ENCODE data around the gene C2orf15.

C2orf15 gene

DNA sequence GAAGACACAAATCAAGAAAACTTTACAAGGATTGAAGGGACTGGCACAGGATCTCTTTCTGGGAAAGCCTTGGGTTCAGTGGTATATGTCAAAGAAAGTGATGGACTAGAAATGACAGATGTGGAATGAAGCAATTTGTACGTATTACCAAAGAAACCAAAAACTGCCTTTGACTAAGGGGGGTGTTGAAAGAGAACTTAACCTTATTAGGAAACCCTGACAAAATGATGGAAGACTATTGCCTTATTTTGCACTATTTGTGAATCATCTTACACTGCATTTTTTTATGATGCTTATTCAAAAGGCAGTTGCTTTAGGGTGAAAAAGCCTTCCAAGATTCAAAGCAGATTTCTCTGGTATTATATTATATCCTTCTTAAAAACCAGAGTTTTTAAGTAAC is 9.2 kb downstream of the C2orf15 start:
- TF ChIP-seq, protein P1, sequence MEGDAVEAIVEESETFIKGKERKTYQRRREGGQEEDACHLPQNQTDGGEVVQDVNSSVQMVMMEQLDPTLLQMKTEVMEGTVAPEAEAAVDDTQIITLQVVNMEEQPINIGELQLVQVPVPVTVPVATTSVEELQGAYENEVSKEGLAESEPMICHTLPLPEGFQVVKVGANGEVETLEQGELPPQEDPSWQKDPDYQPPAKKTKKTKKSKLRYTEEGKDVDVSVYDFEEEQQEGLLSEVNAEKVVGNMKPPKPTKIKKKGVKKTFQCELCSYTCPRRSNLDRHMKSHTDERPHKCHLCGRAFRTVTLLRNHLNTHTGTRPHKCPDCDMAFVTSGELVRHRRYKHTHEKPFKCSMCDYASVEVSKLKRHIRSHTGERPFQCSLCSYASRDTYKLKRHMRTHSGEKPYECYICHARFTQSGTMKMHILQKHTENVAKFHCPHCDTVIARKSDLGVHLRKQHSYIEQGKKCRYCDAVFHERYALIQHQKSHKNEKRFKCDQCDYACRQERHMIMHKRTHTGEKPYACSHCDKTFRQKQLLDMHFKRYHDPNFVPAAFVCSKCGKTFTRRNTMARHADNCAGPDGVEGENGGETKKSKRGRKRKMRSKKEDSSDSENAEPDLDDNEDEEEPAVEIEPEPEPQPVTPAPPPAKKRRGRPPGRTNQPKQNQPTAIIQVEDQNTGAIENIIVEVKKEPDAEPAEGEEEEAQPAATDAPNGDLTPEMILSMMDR (IDR thresholded peaks at IDR 0.05; ENCODE audit: low read depth, low read length, missing control alignments): no peak
- no peak overlapping the region for H3K4me3 ChIP-seq (replicated peaks; ENCODE audit: low read depth, low read length)
- DNase-seq (ENCODE audit: extremely low read depth, low read depth): no peak

DNA sequence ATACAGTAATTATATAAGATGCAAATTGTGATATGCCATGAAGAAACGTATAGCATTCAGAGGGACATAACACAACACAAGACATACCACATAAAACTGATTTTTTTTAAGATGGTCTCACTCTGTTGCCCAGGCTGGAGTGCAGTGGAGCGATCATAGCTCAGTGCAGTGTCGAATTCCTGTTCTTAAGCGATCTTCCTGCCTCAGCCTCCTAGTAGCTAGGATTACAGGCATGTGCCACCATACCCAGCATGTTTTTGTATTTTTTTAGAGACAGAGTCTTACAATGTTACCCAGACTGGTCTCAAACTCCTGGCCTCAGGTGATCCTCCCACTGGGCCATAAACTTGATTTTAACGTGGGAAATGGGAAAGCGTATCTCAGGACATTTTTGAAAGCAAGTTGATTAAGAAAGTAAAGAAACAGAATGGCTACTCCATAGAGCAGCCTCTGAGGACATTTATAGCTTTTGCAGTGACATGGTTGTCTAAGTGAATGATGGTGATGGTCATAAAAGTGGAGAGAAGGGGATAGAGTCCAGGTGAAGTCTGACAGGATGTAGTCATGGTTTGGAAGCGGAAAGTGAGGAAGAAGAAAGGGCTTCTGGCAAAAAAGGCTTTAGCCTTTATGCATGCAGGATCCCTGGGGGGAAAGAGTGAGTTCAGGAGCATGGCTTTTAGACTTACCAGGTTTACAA is 10.8 kb downstream of the C2orf15 start:
- TF ChIP-seq, protein P1 (IDR thresholded peaks at IDR 0.05; ENCODE audit: low read depth, low read length, missing control alignments): no peak
- DNase-seq (ENCODE audit: extremely low read depth, low read depth): no peak
- no peak overlapping the region for H3K4me3 ChIP-seq (replicated peaks; ENCODE audit: low read depth, low read length)

DNA sequence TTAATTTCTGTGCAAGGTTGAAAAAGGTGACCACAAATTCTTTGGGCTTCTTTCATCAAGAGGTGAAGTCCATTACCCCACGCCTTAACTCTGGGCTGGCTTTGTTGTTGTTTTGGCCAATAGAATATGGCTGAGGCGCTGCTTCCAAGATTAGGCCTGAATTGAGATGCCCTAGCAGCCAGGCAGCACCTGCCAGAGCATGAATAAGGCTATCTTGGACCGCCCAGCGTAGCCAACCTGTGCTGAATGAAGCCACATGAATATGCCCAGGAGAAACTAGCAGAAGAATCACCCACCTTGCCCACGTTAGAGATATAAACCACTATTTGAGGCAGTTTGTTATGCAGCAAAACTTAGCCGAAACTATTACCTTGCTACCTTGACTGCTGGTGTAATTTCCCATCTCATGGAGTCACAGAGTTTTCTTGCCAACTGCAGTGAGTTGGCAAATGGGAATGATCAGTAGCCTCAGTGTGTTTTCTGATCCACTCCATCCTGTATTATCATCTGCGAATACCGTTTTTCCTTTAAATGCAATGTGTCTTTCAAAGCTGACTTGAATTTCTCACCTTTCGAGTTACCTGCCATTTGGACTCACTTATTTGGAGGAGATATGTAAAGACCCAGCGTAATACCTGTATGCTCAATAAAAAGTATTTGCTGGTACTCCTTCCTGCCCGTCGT is 12.6 kb downstream of the C2orf15 start:
- DNase-seq (ENCODE audit: extremely low read depth, low read depth): no peak
- peak overlapping the region; percentile 78 for H3K4me3 ChIP-seq (replicated peaks; ENCODE audit: low read depth, low read length)
- TF ChIP-seq, protein P1 (IDR thresholded peaks at IDR 0.05; ENCODE audit: low read depth, low read length, missing control alignments): no peak

DNA sequence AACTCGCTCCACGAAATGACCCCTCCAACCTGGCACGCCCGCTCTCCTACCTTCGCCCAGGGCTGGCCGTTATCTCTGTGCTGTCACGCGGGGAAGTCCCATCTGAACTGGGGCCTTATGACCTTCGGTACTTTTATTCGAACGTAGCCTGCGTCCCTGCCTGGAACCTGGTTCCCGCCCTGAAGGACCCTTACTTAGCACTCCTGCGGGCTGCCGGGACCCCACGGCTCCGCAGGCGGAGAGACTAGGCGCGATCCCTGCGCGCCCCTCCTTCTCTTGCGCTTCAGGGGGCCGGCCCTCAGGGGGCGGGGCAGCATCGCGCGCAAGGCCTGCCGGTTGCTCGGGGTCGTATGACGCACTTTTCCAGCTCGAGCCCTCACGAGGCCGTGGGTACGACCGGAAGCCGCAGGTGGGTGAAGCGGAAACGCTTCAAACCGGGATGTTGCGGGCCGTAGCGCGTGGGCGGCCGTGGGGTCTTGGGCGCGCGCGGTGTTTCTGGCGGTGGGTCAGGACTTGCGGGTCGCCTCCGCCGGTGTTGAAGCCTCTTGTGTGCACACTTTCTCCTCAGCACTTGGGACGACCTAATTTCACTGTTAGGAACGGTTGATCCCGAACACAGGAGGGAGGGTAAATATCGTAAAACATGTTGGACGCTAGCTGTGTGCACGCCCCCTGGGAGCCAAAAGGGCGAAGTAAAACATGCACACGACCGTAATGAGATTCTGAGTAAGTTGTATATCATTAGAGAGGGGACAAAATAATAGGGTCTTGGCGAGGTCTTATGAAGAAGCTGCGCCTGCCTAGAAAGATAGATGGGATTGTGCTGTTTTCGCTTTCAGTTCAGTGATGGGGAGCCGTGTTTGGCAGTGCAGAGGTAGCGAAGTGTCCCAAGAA is 13.4 kb downstream of the C2orf15 start, which contains the start of the genes LIPT1 and TSGA10:
Gene LIPT1 (plus strand): TSS at position 325 of the 894 bp plus-strand sequence. CDS start 6,991 bp downstream, outside the sequence.
Gene TSGA10 (minus strand): TSS at position 300 of the 894 bp plus-strand sequence. CDS start 45,503 bp downstream, outside the sequence.
- TF ChIP-seq, protein P1 (IDR thresholded peaks at IDR 0.05; ENCODE audit: low read depth, low read length, missing control alignments): no peak
- peak within 1 kb of the TSS; percentile 78 for H3K4me3 ChIP-seq (replicated peaks; ENCODE audit: low read depth, low read length)

DNA sequence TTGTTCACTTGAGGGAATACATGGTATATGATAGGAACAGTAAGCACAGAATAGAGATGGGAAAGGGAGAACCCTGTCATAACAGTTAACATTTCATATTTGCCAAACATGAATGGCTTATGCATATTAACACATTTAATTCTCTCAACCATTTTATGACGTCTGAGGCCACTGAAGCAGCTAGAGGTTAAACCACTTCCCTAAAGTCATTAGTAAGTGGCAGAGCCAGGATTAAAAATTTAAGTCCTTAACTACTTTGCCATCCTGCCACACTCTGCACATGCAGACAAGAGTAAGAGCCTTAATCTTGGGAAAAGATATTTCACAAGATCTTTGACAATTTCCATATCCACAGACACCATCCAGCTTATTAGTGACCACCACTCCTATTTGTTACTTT is 15.4 kb downstream of the C2orf15 start:
- H3K4me3 ChIP-seq (replicated peaks; ENCODE audit: low read depth, low read length): no peak overlapping the region
- no peak for DNase-seq (ENCODE audit: extremely low read depth, low read depth)
- TF ChIP-seq, protein P1 (IDR thresholded peaks at IDR 0.05; ENCODE audit: low read depth, low read length, missing control alignments): no peak

More for the DNA sequence above, 13.4 kb downstream of the C2orf15 start, which contains the start of the genes LIPT1 and TSGA10:
- peak; percentile 61 for DNase-seq (ENCODE audit: extremely low read depth, low read depth)

DNA sequence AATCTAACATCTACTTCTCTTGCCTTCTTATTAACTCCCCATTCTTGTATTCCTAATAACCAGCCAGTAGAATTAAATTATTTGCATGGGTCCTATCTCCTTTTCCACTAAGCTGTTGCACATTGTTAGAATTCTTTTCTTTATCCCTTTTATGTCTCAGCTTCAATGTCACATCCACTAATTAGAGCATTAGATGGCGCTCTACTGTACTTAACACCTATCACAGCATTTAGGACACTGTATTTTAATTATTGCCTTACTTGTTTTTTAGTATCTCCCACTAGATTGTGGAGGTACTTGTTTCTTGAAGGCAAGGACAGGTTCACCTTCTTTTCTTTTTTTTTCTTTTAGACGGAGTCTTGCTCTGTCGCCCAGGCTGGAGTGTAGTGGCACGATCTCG is 17.1 kb downstream of the C2orf15 start:
- no peak for DNase-seq (ENCODE audit: extremely low read depth, low read depth)
- H3K4me3 ChIP-seq (replicated peaks; ENCODE audit: low read depth, low read length): no peak overlapping the region
- TF ChIP-seq, protein P1 (IDR thresholded peaks at IDR 0.05; ENCODE audit: low read depth, low read length, missing control alignments): no peak
